KOPT-K1 (cell line): ENCODE results near the gene PDK4.
"Not testable (repeated sequence)": the region's sequence is repeated elsewhere in the genome, so short reads cannot be mapped to it uniquely, and the experiment has no call there.

Experiments used
- H3K27ac ChIP-seq: fragments of 200-600 bp; sonication (generic); 2 replicates; pipeline ENCODE4 v1.5.1; 2016; ENCODE audit warnings: antibody characterized with exemption, mild to moderate bottlenecking, low read depth, low read length; ENCODE audit not compliant: poor library complexity, severe bottlenecking
- H3K36me3 ChIP-seq: fragments of 200-600 bp; sonication (generic); 2 replicates; pipeline ENCODE4 v1.5.1; 2017; ENCODE audit warnings: antibody characterized with exemption, mild to moderate bottlenecking, low read length, moderate library complexity; ENCODE audit not compliant: insufficient read depth
- H3K9me3 ChIP-seq: fragments of 200-600 bp; sonication (generic); 2 replicates; pipeline ENCODE4 v1.5.1; 2017; ENCODE audit warnings: antibody characterized with exemption, low read length, mild to moderate bottlenecking; ENCODE audit not compliant: insufficient read depth, poor library complexity, severe bottlenecking

Gene PDK4

GRCh38 chr7:95614442-95614940, 18.2 kb upstream of the PDK4 start:
- H3K9me3 ChIP-seq = peaks cover 18% of the 10 kb centered on the region
- no peak overlapping the region for H3K27ac ChIP-seq
- no peaks in the 10 kb centered on the region for H3K36me3 ChIP-seq

GRCh38 chr7:95611224-95611623, 14.9 kb upstream of the PDK4 start:
- Histone ChIP-seq H3K9me3 (peaks cover 18% of the 10 kb centered on the region), H3K27ac (no peak overlapping the region), H3K36me3 (no peaks in the 10 kb centered on the region)

GRCh38 chr7:95609277-95609971, 13.1 kb upstream of the PDK4 start:
- H3K27ac ChIP-seq = no peak overlapping the region
- peaks cover 12% of the 10 kb centered on the region for H3K9me3 ChIP-seq
- no peaks in the 10 kb centered on the region for H3K36me3 ChIP-seq

GRCh38 chr7:95608359-95609173, 12.2 kb upstream of the PDK4 start:
- no peaks in the 10 kb centered on the region for H3K36me3 ChIP-seq
- peaks cover 9% of the 10 kb centered on the region for H3K9me3 ChIP-seq

GRCh38 chr7:95607561-95607960, 11.2 kb upstream of the PDK4 start:
- no peaks in the 10 kb centered on the region for H3K9me3 ChIP-seq
- no peaks in the 10 kb centered on the region for H3K36me3 ChIP-seq
- H3K27ac ChIP-seq = no peak overlapping the region

More at GRCh38 chr7:95608359-95609173, 12.2 kb upstream of the PDK4 start:
- H3K27ac ChIP-seq = no peak overlapping the region

GRCh38 chr7:95605275-95605674, 9.0 kb upstream of the PDK4 start:
- H3K27ac ChIP-seq = no peak overlapping the region

GRCh38 chr7:95604811-95605210, 8.5 kb upstream of the PDK4 start:
- H3K27ac ChIP-seq, H3K9me3 ChIP-seq: not testable (repeated sequence)

More at GRCh38 chr7:95605275-95605674, 9.0 kb upstream of the PDK4 start:
- no peaks in the 10 kb centered on the region for H3K9me3 ChIP-seq
- no peaks in the 10 kb centered on the region for H3K36me3 ChIP-seq

GRCh38 chr7:95604397-95604796, 8.1 kb upstream of the PDK4 start:
- not testable (repeated sequence) for H3K9me3 ChIP-seq, H3K27ac ChIP-seq, H3K36me3 ChIP-seq

More at GRCh38 chr7:95604811-95605210, 8.5 kb upstream of the PDK4 start:
- not testable (repeated sequence) for H3K36me3 ChIP-seq

GRCh38 chr7:95602421-95602820, 6.1 kb upstream of the PDK4 start:
- H3K9me3 ChIP-seq = no peaks in the 10 kb centered on the region
- H3K27ac ChIP-seq = no peak overlapping the region
- H3K36me3 ChIP-seq = no peaks in the 10 kb centered on the region

GRCh38 chr7:95601316-95601715, 5.0 kb upstream of the PDK4 start:
- Histone ChIP-seq H3K9me3 (no peaks in the 10 kb centered on the region), H3K27ac (no peak overlapping the region), H3K36me3 (no peaks in the 10 kb centered on the region)

GRCh38 chr7:95599069-95599468, 2.8 kb upstream of the PDK4 start:
- Histone ChIP-seq H3K9me3 (no peaks in the 10 kb centered on the region), H3K27ac (no peak overlapping the region), H3K36me3 (no peaks in the 10 kb centered on the region)

GRCh38 chr7:95598511-95598910, 2.2 kb upstream of the PDK4 start:
- Histone ChIP-seq H3K36me3 (no peaks in the 10 kb centered on the region), H3K9me3 (no peaks in the 10 kb centered on the region), H3K27ac (no peak overlapping the region)

- no peaks in the 10 kb centered on the region for H3K9me3 ChIP-seq
- no peak overlapping the region for H3K27ac ChIP-seq
- no peaks in the 10 kb centered on the region for H3K36me3 ChIP-seq
Measured at GRCh38 chr7:95595746-95596197, 544 bp downstream of the PDK4 start.

GRCh38 chr7:95594185-95594584, 2.1 kb downstream of the PDK4 start:
- Histone ChIP-seq H3K27ac (no peak overlapping the region), H3K9me3 (no peaks in the 10 kb centered on the region), H3K36me3 (no peaks in the 10 kb centered on the region)

GRCh38 chr7:95593343-95593742, 3.0 kb downstream of the PDK4 start:
- no peak overlapping the region for H3K27ac ChIP-seq
- no peaks in the 10 kb centered on the region for H3K36me3 ChIP-seq
- no peaks in the 10 kb centered on the region for H3K9me3 ChIP-seq
